Activated naive CD4-positive, alpha-beta T cell treated with anti-CD3 and anti-CD28 coated beads, Interleukin-2, amount 10 ng/mL, durations not matched to agents 7 days and 5 days (primary cell): Measurements from ENCODE around the gene TMEM72.
A peak's percentile ranks its signal among the peaks of the same experiment; 100 is the strongest.

Experiments
- CTCF ChIA-PET: fragments of 350-600 bp; sonication (Branson Sonifier 250); formaldehyde crosslinking; loops from one replicate; lab custom pipeline; 2021; ENCODE audit warnings: antibody characterized with exemption; lab: Charles Lee
- DNase-seq: peaks from one replicate; pipeline ENCODE4 v3.0.0-alpha.2; 2020
- H3K27ac Mint-ChIP-seq: one replicate; pipeline ENCODE4 v1.8.0; 2021; ENCODE audit warnings: mild to moderate bottlenecking, moderate library complexity, mixed read lengths
- H3K27me3 Mint-ChIP-seq: one replicate; pipeline ENCODE4 v1.8.0; 2021; ENCODE audit warnings: mild to moderate bottlenecking, mixed read lengths
- H3K36me3 Mint-ChIP-seq: one replicate; pipeline ENCODE4 v1.8.0; 2021; ENCODE audit warnings: mixed read lengths
- H3K4me1 Mint-ChIP-seq: one replicate; pipeline ENCODE4 v1.8.0; 2021; ENCODE audit warnings: mixed read lengths
- H3K4me3 Mint-ChIP-seq: one replicate; pipeline ENCODE4 v1.8.0; 2021; ENCODE audit warnings: mild to moderate bottlenecking, moderate library complexity, mixed read lengths
- H3K9me3 Mint-ChIP-seq: one replicate; pipeline ENCODE4 v1.8.0; 2021; ENCODE audit warnings: mixed read lengths

TMEM72 gene

DNA sequence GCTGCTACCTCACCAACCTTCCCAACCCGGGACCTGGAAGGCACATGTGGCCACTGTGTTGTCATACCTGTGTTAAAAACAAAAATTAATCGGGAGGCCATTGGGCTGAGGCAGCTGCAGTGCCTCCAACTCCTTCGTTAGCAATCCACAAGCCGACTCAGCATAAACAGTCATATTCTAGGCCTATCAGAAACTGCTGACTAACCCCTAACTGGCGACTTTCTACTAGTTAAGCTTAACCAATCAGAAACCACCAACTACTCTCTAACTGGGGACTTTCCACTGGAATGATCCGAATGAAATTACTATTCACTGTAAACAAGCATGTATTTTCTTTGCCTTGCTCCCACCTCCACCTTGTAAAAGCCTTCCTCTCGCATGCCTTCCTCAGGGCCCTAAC is 14.1 kb upstream of the TMEM72 start:
- H3K27me3 Mint-ChIP-seq, result peaks cover 17% of the 10 kb centered on the region
- CTCF ChIA-PET, result no interaction called here
- no peak overlapping the region for H3K27ac Mint-ChIP-seq
- no peaks in the 10 kb centered on the region for H3K36me3 Mint-ChIP-seq
- H3K9me3 Mint-ChIP-seq, result no peaks in the 10 kb centered on the region
- no peak for DNase-seq
- H3K4me3 Mint-ChIP-seq, result no peak overlapping the region
- H3K4me1 Mint-ChIP-seq, result no peaks in the 10 kb centered on the region

DNA sequence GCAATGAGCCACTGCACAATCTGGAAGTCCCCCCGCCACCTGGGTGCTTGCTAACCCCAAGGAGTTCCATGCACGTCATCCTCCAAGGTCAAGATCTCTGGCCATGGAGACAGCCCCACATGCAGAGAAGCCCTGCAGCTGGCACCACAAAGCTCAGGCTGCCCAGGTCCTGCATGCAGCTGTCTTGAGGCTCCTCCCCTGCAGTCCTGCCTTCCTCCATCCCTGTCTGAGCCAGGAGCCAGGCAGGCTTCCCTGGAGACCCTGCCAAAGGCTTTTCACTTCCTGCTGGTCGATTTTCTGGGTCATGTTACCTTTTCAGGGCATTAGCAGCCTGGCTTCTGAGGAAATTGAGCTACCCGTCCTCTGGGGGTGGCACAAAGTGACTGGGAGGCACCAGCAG is 12.5 kb upstream of the TMEM72 start:
- no peak for DNase-seq
- CTCF ChIA-PET, result no interaction called here
- H3K4me3 Mint-ChIP-seq, result no peak overlapping the region
- H3K9me3 Mint-ChIP-seq, result no peaks in the 10 kb centered on the region
- H3K27me3 Mint-ChIP-seq, result peaks cover 20% of the 10 kb centered on the region
- H3K36me3 Mint-ChIP-seq, result no peaks in the 10 kb centered on the region
- no peak overlapping the region for H3K27ac Mint-ChIP-seq
- no peaks in the 10 kb centered on the region for H3K4me1 Mint-ChIP-seq

DNA sequence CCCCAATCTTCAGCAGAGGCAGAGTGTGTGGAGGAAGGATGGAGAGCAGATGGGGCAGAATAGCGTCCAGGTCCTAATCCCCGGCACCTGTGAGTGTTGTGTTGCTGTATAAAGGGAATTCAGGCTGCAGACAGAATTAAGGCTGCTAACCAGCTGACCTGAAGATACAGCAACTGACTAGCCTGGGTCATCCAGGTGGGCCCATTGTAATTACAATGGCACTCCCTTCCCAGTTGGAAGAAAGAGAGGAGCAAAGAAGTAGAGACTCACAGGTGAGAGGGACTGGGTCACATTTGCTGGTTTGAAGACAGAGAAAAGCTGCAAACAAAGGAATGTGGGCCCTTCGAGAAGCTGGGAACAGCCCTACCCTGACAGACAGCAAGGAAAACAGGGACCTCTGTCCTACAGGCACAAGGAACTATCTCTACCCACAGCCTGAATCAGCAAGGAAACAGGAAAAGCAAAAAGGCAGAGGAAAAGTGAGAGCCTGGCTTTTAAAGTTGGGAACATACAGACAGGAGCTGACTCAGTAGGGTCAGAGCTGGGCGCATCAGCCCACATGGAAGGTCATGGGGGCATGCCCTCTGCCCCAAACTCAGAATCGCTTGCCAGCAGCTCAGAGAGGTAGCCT is 11.6 kb upstream of the TMEM72 start:
- Mint-ChIP-seq H3K4me1 (no peaks in the 10 kb centered on the region), H3K27ac (no peak overlapping the region), H3K4me3 (no peak overlapping the region), H3K9me3 (no peaks in the 10 kb centered on the region), H3K36me3 (no peaks in the 10 kb centered on the region), H3K27me3 (peaks cover 22% of the 10 kb centered on the region)
- CTCF ChIA-PET, result no interaction called here
- DNase-seq, result no peak

GRCh38 chr10:44902941-44903545 is 8.1 kb upstream of the TMEM72 start:
- H3K4me1 Mint-ChIP-seq, result no peaks in the 10 kb centered on the region
- DNase-seq, result no peak
- no peak overlapping the region for H3K4me3 Mint-ChIP-seq
- CTCF ChIA-PET, result interaction anchor here (0.9 kb wide), 1 partner anchor 10 kb away, joined by 3 read pairs; no protein-coding TSS in a partner anchor
- H3K27me3 Mint-ChIP-seq, result peaks cover 23% of the 10 kb centered on the region
- H3K9me3 Mint-ChIP-seq, result no peaks in the 10 kb centered on the region
- no peaks in the 10 kb centered on the region for H3K36me3 Mint-ChIP-seq
- no peak overlapping the region for H3K27ac Mint-ChIP-seq

DNA sequence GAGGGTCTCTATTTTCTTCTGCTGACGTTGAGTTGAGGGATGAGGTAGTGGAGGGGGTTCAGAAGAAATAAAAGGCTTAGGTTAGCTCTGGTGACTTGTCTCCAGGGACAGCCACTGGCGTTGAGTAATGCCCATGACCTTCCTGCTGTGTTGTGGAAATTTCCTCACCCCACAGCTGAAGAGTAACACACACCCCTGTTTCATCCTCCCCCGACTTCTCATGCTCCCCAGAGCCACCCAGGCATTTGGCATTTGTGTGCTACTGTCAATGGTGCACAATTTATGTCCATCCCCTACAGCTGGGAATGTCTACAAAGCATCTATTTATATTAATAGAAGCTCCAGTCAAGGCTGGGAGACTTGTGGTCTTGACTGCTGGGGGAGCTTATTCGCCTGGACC is 4.7 kb upstream of the TMEM72 start:
- Mint-ChIP-seq H3K9me3 (no peaks in the 10 kb centered on the region), H3K27ac (no peak overlapping the region), H3K4me1 (no peaks in the 10 kb centered on the region), H3K36me3 (no peaks in the 10 kb centered on the region), H3K27me3 (peaks cover 27% of the 10 kb centered on the region), H3K4me3 (no peak overlapping the region)
- DNase-seq, result no peak
- CTCF ChIA-PET, result interaction anchor here (0.5 kb wide), 1 partner anchor 53 kb away, joined by 3 read pairs; no protein-coding TSS in a partner anchor

DNA sequence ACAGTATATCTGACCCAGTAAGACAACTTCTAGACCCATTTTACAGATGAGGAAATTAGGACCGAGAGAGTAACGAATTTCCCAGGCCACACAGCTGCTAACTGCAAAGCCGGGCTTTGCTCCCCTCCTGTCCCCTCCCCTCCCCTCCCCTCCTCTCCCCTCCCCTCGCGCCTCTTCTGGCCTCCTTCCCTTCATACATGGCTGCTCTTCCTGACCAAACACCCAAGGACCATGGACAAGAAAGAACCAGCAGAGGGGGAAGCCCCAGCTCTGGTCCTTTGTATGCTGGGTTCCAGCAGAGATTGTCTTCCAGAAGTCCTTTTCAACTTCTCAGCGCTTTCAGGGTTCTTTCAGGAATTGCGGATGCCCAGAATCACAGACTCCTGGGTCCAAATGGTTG is 3.6 kb upstream of the TMEM72 start:
- H3K4me1 Mint-ChIP-seq, result peaks cover 2% of the 10 kb centered on the region
- no peaks in the 10 kb centered on the region for H3K36me3 Mint-ChIP-seq
- no peak for DNase-seq
- no peak overlapping the region for H3K4me3 Mint-ChIP-seq
- H3K27me3 Mint-ChIP-seq, result peaks cover 27% of the 10 kb centered on the region
- CTCF ChIA-PET, result no interaction called here
- no peaks in the 10 kb centered on the region for H3K9me3 Mint-ChIP-seq
- no peak overlapping the region for H3K27ac Mint-ChIP-seq

DNA sequence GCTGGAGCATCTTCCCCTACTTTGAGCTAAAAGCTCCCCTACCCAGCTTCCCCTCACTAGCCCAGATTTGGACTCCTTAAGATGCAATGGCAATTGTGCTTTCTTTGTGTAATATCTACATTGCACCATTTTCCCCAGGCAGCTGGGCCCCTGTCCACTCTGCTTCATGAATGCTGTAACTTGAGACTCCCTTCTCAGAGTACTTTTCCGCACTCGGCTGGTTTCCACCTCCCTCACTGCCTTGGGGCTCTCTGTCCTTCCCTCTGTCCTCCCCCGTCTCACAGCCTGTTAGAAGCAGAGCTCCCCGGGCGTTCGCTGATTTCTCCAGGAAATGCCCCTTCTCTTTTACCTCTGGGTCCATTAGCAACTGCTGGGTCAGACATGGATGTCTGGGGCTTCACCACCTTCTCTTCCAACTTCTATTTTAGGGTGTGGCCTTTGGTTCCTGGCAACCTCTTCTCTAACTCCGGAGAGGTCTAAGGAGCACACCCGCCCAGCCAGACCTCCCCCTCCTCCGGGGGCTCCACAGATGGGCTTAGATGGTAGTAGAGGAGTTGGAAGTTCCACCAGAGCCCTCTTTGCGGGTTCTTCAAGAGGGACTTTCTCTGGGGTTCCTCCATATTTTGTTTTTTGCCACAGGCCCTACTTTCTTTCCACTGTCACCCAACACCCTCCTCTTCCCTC is 2.9 kb upstream of the TMEM72 start:
- Mint-ChIP-seq H3K9me3 (no peaks in the 10 kb centered on the region), H3K4me3 (no peak overlapping the region), H3K27me3 (peaks cover 27% of the 10 kb centered on the region), H3K27ac (no peak overlapping the region), H3K36me3 (no peaks in the 10 kb centered on the region), H3K4me1 (peaks cover 8% of the 10 kb centered on the region)
- CTCF ChIA-PET, result no interaction called here
- no peak for DNase-seq

GRCh38 chr10:44908936-44909630 is 2.1 kb upstream of the TMEM72 start:
- Mint-ChIP-seq H3K4me3 (no peak overlapping the region), H3K27me3 (peaks cover 22% of the 10 kb centered on the region), H3K27ac (no peak overlapping the region), H3K36me3 (no peaks in the 10 kb centered on the region), H3K9me3 (no peaks in the 10 kb centered on the region), H3K4me1 (peaks cover 17% of the 10 kb centered on the region)
- DNase-seq, result no peak
- CTCF ChIA-PET, result no interaction called here

- DNase-seq, result no peak
- Mint-ChIP-seq H3K36me3 (no peaks in the 10 kb centered on the region), H3K4me1 (peaks cover 22% of the 10 kb centered on the region), H3K27ac (no peak overlapping the region), H3K9me3 (no peaks in the 10 kb centered on the region), H3K27me3 (peaks cover 22% of the 10 kb centered on the region), H3K4me3 (no peak overlapping the region)
- CTCF ChIA-PET, result interaction anchor here (1.4 kb wide), 1 partner anchor 23 kb away, joined by 3 read pairs; no protein-coding TSS in a partner anchor
These were observed 1.2 kb upstream of the TMEM72 start for GRCh38 chr10:44909910-44910309.

- no peak overlapping the region for H3K27ac Mint-ChIP-seq
- CTCF ChIA-PET, result interaction anchor here (1.4 kb wide), 1 partner anchor 23 kb away, joined by 3 read pairs; no protein-coding TSS in a partner anchor
- no peaks in the 10 kb centered on the region for H3K9me3 Mint-ChIP-seq
- DNase-seq, result no peak
- no peak overlapping the region for H3K4me3 Mint-ChIP-seq
- H3K36me3 Mint-ChIP-seq, result no peaks in the 10 kb centered on the region
- peaks cover 22% of the 10 kb centered on the region for H3K27me3 Mint-ChIP-seq
- H3K4me1 Mint-ChIP-seq, result peaks cover 22% of the 10 kb centered on the region
These were observed 535 bp upstream of the TMEM72 start for GRCh38 chr10:44910602-44911001.

- peaks cover 22% of the 10 kb centered on the region for H3K27me3 Mint-ChIP-seq
- H3K9me3 Mint-ChIP-seq, result no peaks in the 10 kb centered on the region
- no peak overlapping the region for H3K27ac Mint-ChIP-seq
- peaks cover 22% of the 10 kb centered on the region for H3K4me1 Mint-ChIP-seq
- no peaks in the 10 kb centered on the region for H3K36me3 Mint-ChIP-seq
- no peak overlapping the region for H3K4me3 Mint-ChIP-seq
- no peak for DNase-seq
- CTCF ChIA-PET, result no interaction called here
These were observed 814 bp downstream of the TMEM72 start for GRCh38 chr10:44911951-44912350.

DNA sequence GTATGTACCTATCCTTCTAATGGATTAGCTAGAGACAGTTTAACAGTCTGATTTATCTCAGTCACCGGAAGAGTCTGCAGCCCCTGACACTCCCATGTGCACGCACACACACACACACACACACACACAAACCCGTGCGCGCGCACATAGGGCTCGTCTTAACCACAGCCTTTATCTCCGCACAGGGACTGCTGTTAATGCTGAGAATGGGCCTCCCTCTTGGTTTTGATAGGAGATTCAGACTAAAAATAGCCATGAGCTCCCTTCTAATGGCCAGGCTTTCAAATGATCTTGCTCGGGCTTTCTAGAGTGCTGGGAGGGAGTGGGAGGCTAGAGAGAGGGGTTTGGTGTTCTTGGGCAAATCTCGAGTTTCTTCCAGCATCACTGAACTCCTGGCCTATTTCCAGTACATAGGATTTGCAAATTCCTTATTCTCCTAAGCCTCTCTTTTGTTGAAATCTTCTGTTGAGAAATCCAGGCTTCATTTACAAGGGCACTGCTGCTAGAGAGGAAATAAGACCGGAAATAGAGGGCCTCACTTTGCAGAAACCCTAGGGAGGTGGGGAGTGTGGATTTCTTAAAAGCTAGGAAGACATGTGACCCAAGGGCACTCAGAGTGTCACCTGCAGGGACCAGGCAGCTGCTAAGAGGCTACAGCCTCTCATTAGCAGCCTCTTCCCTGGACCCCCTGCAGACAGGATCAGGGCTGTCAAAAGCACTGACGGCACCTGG is 2.4 kb downstream of the TMEM72 start:
- H3K4me1 Mint-ChIP-seq, result peaks cover 22% of the 10 kb centered on the region
- no peaks in the 10 kb centered on the region for H3K36me3 Mint-ChIP-seq
- DNase-seq, result peak; percentile 61
- H3K27me3 Mint-ChIP-seq, result peaks cover 21% of the 10 kb centered on the region
- CTCF ChIA-PET, result interaction anchor here (0.6 to 1.3 kb wide), 5 partner anchors 10 to 56 kb away, joined by 3 to 4 read pairs (median 4); no protein-coding TSS in a partner anchor
- H3K9me3 Mint-ChIP-seq, result no peaks in the 10 kb centered on the region
- H3K27ac Mint-ChIP-seq, result peak overlapping the region; percentile 91
- H3K4me3 Mint-ChIP-seq, result peak overlapping the region; percentile 59

- H3K27ac Mint-ChIP-seq, result no peak overlapping the region
These were observed 3.8 kb downstream of the TMEM72 start for GRCh38 chr10:44914891-44915290.

DNA sequence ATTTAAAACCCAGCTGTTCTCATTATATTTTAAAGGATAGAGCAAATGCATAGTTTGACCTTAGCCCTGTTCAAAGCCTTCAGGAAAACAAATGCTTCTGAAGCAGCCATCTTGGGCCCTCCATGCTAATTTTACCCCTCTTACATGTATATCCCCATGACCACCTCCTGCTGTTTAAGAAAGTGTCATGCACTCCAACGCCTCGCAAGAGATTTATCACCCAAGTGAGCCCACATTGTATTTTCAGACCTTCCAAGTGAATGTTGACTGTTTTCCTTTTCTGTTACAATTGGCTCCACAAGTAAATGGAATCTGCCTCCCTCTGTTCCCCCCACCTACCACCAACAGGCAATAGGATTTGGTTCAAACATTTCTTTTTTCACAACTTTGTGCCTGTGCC is 5.3 kb downstream of the TMEM72 start:
- CTCF ChIA-PET, result interaction anchor here (1.0 kb wide), 1 partner anchor 8 kb away, joined by 4 read pairs; no protein-coding TSS in a partner anchor
- Mint-ChIP-seq H3K27me3 (peaks cover 15% of the 10 kb centered on the region), H3K9me3 (no peaks in the 10 kb centered on the region), H3K4me1 (peaks cover 22% of the 10 kb centered on the region), H3K27ac (no peak overlapping the region), H3K36me3 (no peaks in the 10 kb centered on the region), H3K4me3 (no peak overlapping the region)
- no peak for DNase-seq

More at GRCh38 chr10:44914891-44915290, 3.8 kb downstream of the TMEM72 start:
- Mint-ChIP-seq H3K36me3 (no peaks in the 10 kb centered on the region), H3K9me3 (no peaks in the 10 kb centered on the region), H3K4me3 (no peak overlapping the region), H3K27me3 (peaks cover 13% of the 10 kb centered on the region), H3K4me1 (peaks cover 22% of the 10 kb centered on the region)
- DNase-seq, result no peak
- CTCF ChIA-PET, result no interaction called here
